IMR-90 (cell line): ENCODE data around the gene MAFG. TPM values are rescaled to one million over a fixed set of nuclear protein-coding genes. Genes with fewer than 3 reads are reported as not detected.

Source experiments
- ATAC-seq: fragments of 200-7000 bp; cut with Tn5 transposase; 2 replicates; pipeline ENCODE4 v1.9.1; 2020; ENCODE audit warnings: low read depth, mild to moderate bottlenecking, moderate library complexity
- BruUV-seq: library from RNA; stranded (reverse); fragments of 400-500 nt; replicated peaks from 2 replicates; lab custom pipeline; 2021; lab: Mats Ljungman, UMichigan
- CTCF ChIA-PET: fragments of 300-600 bp; formaldehyde crosslinking; extraction: SDS; loops from one replicate; lab custom pipeline; 2021; ENCODE audit warnings: antibody characterized with exemption; lab: Yijun Ruan, JAX
- POLR2A ChIA-PET: fragments of 300-600 bp; sonication (Branson Sonifier 250); formaldehyde crosslinking; loops from one replicate; lab custom pipeline; 2022; ENCODE audit warnings: antibody characterized with exemption; ENCODE audit not compliant: unreplicated experiment; lab: Charles Lee
- DNase-seq: peaks from one replicate; pipeline ENCODE4 v3.0.0; 2013
- H2AFZ ChIP-seq: replicated peaks from 2 replicates; pipeline ENCODE3; 2013; ENCODE audit warnings: low read length, mild to moderate bottlenecking; ENCODE audit not compliant: poor library complexity
- H2AK5ac ChIP-seq: 2 replicates; pipeline ENCODE4 v1.6.1; 2013; ENCODE audit warnings: low read depth, low read length, inconsistent platforms
- H2AK9ac ChIP-seq: replicated peaks from 2 replicates; pipeline ENCODE3; 2013; ENCODE audit warnings: mild to moderate bottlenecking, low read depth, low read length, moderate library complexity; ENCODE audit not compliant: poor library complexity
- H2BK120ac ChIP-seq: 2 replicates; pipeline ENCODE4 v1.6.1; 2013; ENCODE audit warnings: low read depth, low read length, inconsistent platforms
- H2BK15ac ChIP-seq: 3 replicates; pipeline ENCODE4 v1.6.1; 2013; ENCODE audit warnings: low read depth, low read length, inconsistent platforms
- H2BK20ac ChIP-seq: 2 replicates; pipeline ENCODE4 v1.6.1; 2013; ENCODE audit warnings: low read depth, mild to moderate bottlenecking, inconsistent platforms, low read length, moderate library complexity
- H2BK5ac ChIP-seq: 2 replicates; pipeline ENCODE4 v1.6.1; 2013; ENCODE audit warnings: mild to moderate bottlenecking, low read depth, low read length, inconsistent platforms; ENCODE audit not compliant: poor library complexity, severe bottlenecking
- H3K14ac ChIP-seq: replicated peaks from 2 replicates; pipeline ENCODE4 v1.6.1; 2013; ENCODE audit warnings: low read depth, low read length, inconsistent platforms
- H3K18ac ChIP-seq: 2 replicates; pipeline ENCODE4 v1.6.1; 2013; ENCODE audit warnings: low read depth, low read length, control low read depth
- H3K23ac ChIP-seq: 2 replicates; pipeline ENCODE4 v1.6.1; 2013; ENCODE audit warnings: low read depth, low read length, inconsistent platforms
- H3K27ac ChIP-seq: 2 replicates; pipeline ENCODE4 v1.5.1; 2013; ENCODE audit warnings: mild to moderate bottlenecking, control low read depth, low read length; ENCODE audit not compliant: insufficient read depth
- H3K27me3 ChIP-seq: 2 replicates; pipeline ENCODE4 v1.6.1; 2013; ENCODE audit warnings: low read length; ENCODE audit not compliant: control insufficient read depth, insufficient read depth
- H3K36me3 ChIP-seq: 2 replicates; pipeline ENCODE4 v1.6.1; 2013; ENCODE audit warnings: low read length, mixed read lengths; ENCODE audit not compliant: control insufficient read depth, insufficient read depth
- H3K4ac ChIP-seq: 2 replicates; pipeline ENCODE4 v1.6.1; 2013; ENCODE audit warnings: low read depth, low read length, inconsistent platforms
- H3K4me1 ChIP-seq: 2 replicates; pipeline ENCODE4 v1.6.1; 2013; ENCODE audit warnings: low read length, mixed read lengths; ENCODE audit not compliant: control insufficient read depth, insufficient read depth
- H3K4me2 ChIP-seq: 2 replicates; pipeline ENCODE4 v1.6.1; 2013; ENCODE audit warnings: low read depth, mild to moderate bottlenecking, control low read depth, low read length, moderate library complexity
- H3K4me3 ChIP-seq: 2 replicates; pipeline ENCODE4 v1.5.1; 2013; ENCODE audit warnings: low read depth, mild to moderate bottlenecking, control low read depth, low read length, moderate library complexity; ENCODE audit not compliant: insufficient read depth
- H3K56ac ChIP-seq: 2 replicates; pipeline ENCODE4 v1.6.1; 2013; ENCODE audit warnings: low read length, inconsistent platforms; ENCODE audit not compliant: insufficient read depth; ENCODE audit errors: extremely low read depth
- H3K79me1 ChIP-seq, 2 experiments: 2 replicates each; pipeline ENCODE4 v1.6.1; 2013; ENCODE audit warnings: low read length in 2 of 2, inconsistent platforms in 1 of 2, low read depth in 1 of 2
- H3K9ac ChIP-seq: 2 replicates; pipeline ENCODE4 v1.6.1; 2013; ENCODE audit warnings: low read depth, low read length, control low read depth
- H3K9me1 ChIP-seq: 2 replicates; pipeline ENCODE4 v1.6.1; 2013; ENCODE audit warnings: low read length, inconsistent platforms; ENCODE audit not compliant: insufficient read depth
- H3K9me3 ChIP-seq: 2 replicates; pipeline ENCODE4 v1.6.1; 2013; ENCODE audit warnings: low read length; ENCODE audit not compliant: control insufficient read depth, insufficient read depth
- H4K20me1 ChIP-seq: 2 replicates; pipeline ENCODE4 v1.6.1; 2013; ENCODE audit warnings: low read length, inconsistent platforms; ENCODE audit not compliant: insufficient read depth
- H4K5ac ChIP-seq: 2 replicates; pipeline ENCODE4 v1.6.1; 2013; ENCODE audit warnings: mild to moderate bottlenecking, low read depth, low read length, control low read depth
- H4K8ac ChIP-seq, 2 experiments: 2 replicates each; pipeline ENCODE4 v1.6.1; 2013; ENCODE audit warnings: low read depth in 2 of 2, low read length in 2 of 2, control low read depth in 1 of 2, inconsistent platforms in 1 of 2
- H4K91ac ChIP-seq: 2 replicates; pipeline ENCODE4 v1.6.1; 2013; ENCODE audit warnings: low read depth, low read length, inconsistent platforms; ENCODE audit not compliant: insufficient read depth
- CHD1 ChIP-seq: IDR thresholded peaks from 2 replicates; pipeline ENCODE4 v1.6.1; 2012; ENCODE audit warnings: low read depth, low read length, improper control_type of control experiment
- CTCF ChIP-seq: conservative IDR thresholded peaks from 2 replicates; pipeline ENCODE4 v1.5.1; 2012; ENCODE audit warnings: mild to moderate bottlenecking, low read depth, low read length, improper control_type of control experiment
- ELK1 ChIP-seq: fragments of 150-350 bp; IDR thresholded peaks from 2 replicates; pipeline ENCODE4 v1.6.1; 2016; ENCODE audit warnings: low read depth, mild to moderate bottlenecking, low read length, moderate library complexity, borderline replicate concordance
- FOS ChIP-seq: fragments of 150-350 bp; IDR thresholded peaks from 2 replicates; pipeline ENCODE4 v1.6.1; 2016; ENCODE audit warnings: low read depth, low read length
- MAFK ChIP-seq: IDR thresholded peaks from 2 replicates; pipeline ENCODE4 v1.6.1; 2012; ENCODE audit warnings: low read depth, low read length, improper control_type of control experiment
- MXI1 ChIP-seq: IDR thresholded peaks from 2 replicates; pipeline ENCODE4 v1.6.1; 2012; ENCODE audit warnings: low read depth, mild to moderate bottlenecking, low read length, moderate library complexity, borderline replicate concordance
- NFE2L2 ChIP-seq: fragments of 150-350 bp; IDR thresholded peaks from 2 replicates; pipeline ENCODE4 v1.6.1; 2016; ENCODE audit warnings: low read depth, mild to moderate bottlenecking, low read length
- POLR2A ChIP-seq: IDR thresholded peaks from 2 replicates; pipeline ENCODE4 v1.6.1; 2012; ENCODE audit warnings: mild to moderate bottlenecking, low read depth, low read length
- RAD21 ChIP-seq: IDR thresholded peaks from 2 replicates; pipeline ENCODE4 v1.6.1; 2012; ENCODE audit warnings: low read length, improper control_type of control experiment
- RCOR1 ChIP-seq: IDR thresholded peaks from 2 replicates; pipeline ENCODE4 v1.6.1; 2012; ENCODE audit warnings: mild to moderate bottlenecking, low read length, improper control_type of control experiment; ENCODE audit not compliant: insufficient replicate concordance
- USF2 ChIP-seq: fragments of 150-350 bp; IDR thresholded peaks from 2 replicates; pipeline ENCODE4 v1.6.1; 2017; ENCODE audit warnings: mild to moderate bottlenecking, antibody characterized with exemption, low read length, low read depth
- WGBS, 2 experiments: methylation state at CpG; one replicate each; pipeline versions ENCODE4 v1.1.5 to v1.1.7; 2013; ENCODE audit warnings: missing lambda C conversion rate in 2 of 2; ENCODE audit not compliant: insufficient read length in 1 of 2; ENCODE audit errors: extremely low coverage in 2 of 2; 5-methylcytosine and 5-hydroxymethylcytosine counted together
- dilution Hi-C: fragments of 300-500 bp; cut with HindIII; formaldehyde crosslinking; loops from one replicate; pipeline ENCODE4 v1.14.3; 2018; ENCODE audit warnings: low sequenced_read_pairs; ENCODE audit not compliant: unreplicated experiment
- in situ Hi-C: fragments of 300-500 bp; cut with MboI; formaldehyde crosslinking; loops from 3 replicates; pipeline ENCODE4 v1.14.3; 2019; ENCODE audit warnings: low sequenced_read_pairs, inconsistent platforms, mixed read lengths
- intact Hi-C: fragments of 100-400 bp; cut with micrococcal nuclease; formaldehyde crosslinking; loops from 2 replicates; pipeline ENCODE4 v1.10.0; 2022
- polyA plus RNA-seq, 3 experiments: library from polyadenylated mRNA; depleted of rRNA; stranded (reverse); fragments of >200 nt; gene quantifications; 2 replicates each; pipeline ENCODE4 v1.2.3, GENCODE V29; 2012; ENCODE audit warnings: low replicate concordance in 1 of 3
- total RNA-seq: library from RNA; depleted of rRNA; stranded (reverse); fragments of >200 nt; gene quantifications from 2 replicates; pipeline ENCODE4 v1.2.3, GENCODE V29; 2012

MAFG gene
- total and polyA plus RNA-seq, 2 of the 4 experiments (the other 2 are of a cell fraction): 6.1 to 15.4 TPM

DNA sequence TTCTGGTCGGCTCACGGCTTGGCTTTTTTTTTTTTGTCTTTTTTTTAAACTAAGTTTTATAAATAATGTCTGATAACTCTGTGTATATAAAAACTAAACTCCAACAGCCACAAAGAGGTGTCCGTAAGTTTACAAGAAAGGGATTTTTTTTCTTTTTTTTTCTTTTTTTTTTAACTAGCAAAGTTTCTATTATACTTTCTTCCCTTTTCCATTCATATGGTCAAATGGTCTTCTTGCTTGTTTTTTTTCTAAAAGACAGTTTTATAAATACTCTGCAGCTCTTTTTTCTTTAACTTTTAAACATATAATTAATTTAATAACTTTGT lies 6.0 kb downstream of the MAFG start:
- Histone ChIP-seq H4K8ac (no peak overlapping the region), H3K9ac (no peak overlapping the region), H3K4me3 (no peak overlapping the region), H3K79me1 (peaks cover 17 to 82% of the 10 kb centered on the region in 2 experiments), H2BK120ac (no peak overlapping the region), H3K4ac (no peak overlapping the region), H3K9me3 (no peaks in the 10 kb centered on the region), H4K91ac (no peak overlapping the region), H3K27me3 (no peaks in the 10 kb centered on the region), H2AK9ac (no peak overlapping the region), H4K5ac (no peak overlapping the region), H2AK5ac (no peak overlapping the region), H3K18ac (no peak overlapping the region), H3K36me3 (peaks cover 32% of the 10 kb centered on the region), H2BK20ac (no peak overlapping the region), H4K20me1 (peaks cover 87% of the 10 kb centered on the region), H3K4me2 (no peak overlapping the region; the same call in 1 of the 2 replicates), H3K9me1 (peaks cover 26% of the 10 kb centered on the region), H2AFZ (no peak overlapping the region), H3K23ac (no peak overlapping the region), H2BK15ac (no peak overlapping the region), H3K56ac (no peak overlapping the region), H2BK5ac (no peak overlapping the region), H3K27ac (no peak overlapping the region), H3K14ac (no peak overlapping the region), H3K4me1 (peaks cover 40% of the 10 kb centered on the region)
- DNase-seq: no peak
- in situ Hi-C loops (no loop called here), intact Hi-C loops (no loop called here), dilution Hi-C loops (no loop called here)
- no TSS peak for BruUV-seq
- no peak for ATAC-seq
- ChIA-PET POLR2A (no interaction called here), CTCF (no interaction called here)
- no CpG with 5 or more reads among the region's 3 CpGs for WGBS, 2 experiments
- TF ChIP-seq RAD21 (no peak), USF2 (no peak), POLR2A (no peak), CTCF (no peak), NFE2L2 (no peak), ELK1 (no peak), MAFK (no peak), FOS (no peak), CHD1 (no peak), MXI1 (no peak), RCOR1 (no peak)
